Endothelial cell of umbilical vein (primary cell): Measurements from ENCODE around the gene KCNG2. TPM values are rescaled to one million over a fixed set of nuclear protein-coding genes. Genes with fewer than 3 reads are reported as not detected.

Experiments used
- BruUV-seq: library from RNA; stranded (reverse); fragments of 400-500 nt; replicated peaks from 2 replicates; lab custom pipeline; 2021; lab: Mats Ljungman, UMichigan
- CTCF ChIA-PET: fragments of 300-600, 350-600 bp; sonication (Branson Sonifier 250); formaldehyde crosslinking; loops from one replicate; lab custom pipeline; 2021; ENCODE audit warnings: antibody characterized with exemption, inconsistent platforms; lab: Charles Lee
- POLR2A ChIA-PET: fragments of 300-600, 350-600 bp; sonication (Branson Sonifier 250); formaldehyde crosslinking; loops from one replicate; lab custom pipeline; 2021; ENCODE audit warnings: antibody characterized with exemption, inconsistent platforms; lab: Charles Lee
- DNase-seq: peaks from one replicate; pipeline ENCODE4 v3.0.0-alpha.2; 2011; ENCODE audit warnings: low read depth, low spot score
- FAIRE-seq: peaks from 2 replicates; lab custom pipeline; 2011; peaks lifted over from hg19 to GRCh38; lab: Jason Lieb, UNC
- H2AFZ ChIP-seq: 2 replicates; pipeline ENCODE4 v1.6.0; 2012; ENCODE audit warnings: low read depth, low read length, control low read depth, inconsistent platforms
- H3K27ac ChIP-seq: 2 replicates; pipeline ENCODE4 v1.5.1; 2011; ENCODE audit warnings: low read depth, mild to moderate bottlenecking, control low read depth, low read length, moderate library complexity; ENCODE audit not compliant: insufficient read depth
- H3K27me3 ChIP-seq, 2 experiments: 2 replicates each; pipeline versions ENCODE4 v1.6.0 to v1.6.1; 2011; ENCODE audit warnings: low read length in 2 of 2, mixed read lengths in 1 of 2; ENCODE audit not compliant: control insufficient read depth in 2 of 2, insufficient read depth in 2 of 2
- H3K36me3 ChIP-seq, 2 experiments: 2 replicates in 1 of 2; 3 replicates in 1 of 2; pipeline ENCODE4 v1.5.1; 2011; ENCODE audit warnings: low read length in 2 of 2, mild to moderate bottlenecking in 1 of 2, moderate library complexity in 1 of 2; ENCODE audit not compliant: control insufficient read depth in 2 of 2, insufficient read depth in 2 of 2; ENCODE audit errors: extremely low read depth in 1 of 2
- H3K4me1 ChIP-seq: 3 replicates; pipeline ENCODE4 v1.5.1; 2011; ENCODE audit warnings: mild to moderate bottlenecking, low read length; ENCODE audit not compliant: control insufficient read depth, insufficient read depth; ENCODE audit errors: extremely low read depth
- H3K4me2 ChIP-seq: 2 replicates; pipeline ENCODE4 v1.6.1; 2011; ENCODE audit warnings: low read length, control low read depth, mixed read lengths; ENCODE audit not compliant: insufficient read depth
- H3K4me3 ChIP-seq, 3 experiments: fragments of 200-600 bp in 1 of 3; sonication (generic), shearing (Covaris generic) in 1 of 3; replicated peaks in 1 of 3; 2 replicates each; pipeline ENCODE4 v1.5.1; 2011 to 2016; ENCODE audit warnings: control low read depth in 3 of 3, low read length in 3 of 3, mild to moderate bottlenecking in 2 of 3, inconsistent platforms in 1 of 3, low read depth in 1 of 3, moderate library complexity in 1 of 3; ENCODE audit not compliant: insufficient read depth in 1 of 3
- H3K79me2 ChIP-seq: 2 replicates; pipeline ENCODE4 v1.6.0; 2012; ENCODE audit warnings: low read length, inconsistent platforms; ENCODE audit not compliant: control insufficient read depth, insufficient read depth
- H3K9ac ChIP-seq: replicated peaks from 2 replicates; pipeline ENCODE3; 2011; ENCODE audit warnings: low read length, control low read depth; ENCODE audit not compliant: insufficient read depth; ENCODE audit errors: extremely low read depth
- H3K9me1 ChIP-seq: replicated peaks from 3 replicates; pipeline ENCODE4 v1.6.0; 2011; ENCODE audit warnings: mild to moderate bottlenecking, low read length; ENCODE audit not compliant: control insufficient read depth, insufficient read depth; ENCODE audit errors: extremely low read depth
- H3K9me3 ChIP-seq: replicated peaks from 2 replicates; pipeline ENCODE4 v1.5.1; 2012; ENCODE audit warnings: low read length, inconsistent platforms; ENCODE audit not compliant: control insufficient read depth, insufficient read depth
- H4K20me1 ChIP-seq: replicated peaks from 2 replicates; pipeline ENCODE3; 2011; ENCODE audit warnings: mild to moderate bottlenecking, low read length; ENCODE audit not compliant: control insufficient read depth, insufficient read depth; ENCODE audit errors: extremely low read depth
- CTCF ChIP-seq, 2 donors: IDR thresholded peaks; 1 replicate in 1 of 2; 2 replicates in 1 of 2; pipeline ENCODE4 v1.5.1; 2011; ENCODE audit warnings: low read length in 2 of 2, mild to moderate bottlenecking in 2 of 2, moderate library complexity in 2 of 2, control low read depth in 1 of 2, inconsistent platforms in 1 of 2, low read depth in 1 of 2; ENCODE audit not compliant: insufficient read depth in 1 of 2; ENCODE audit errors: extremely low read depth in 1 of 2
- EZH2 ChIP-seq: IDR thresholded peaks from 2 replicates; pipeline ENCODE4 v1.6.1; 2012; ENCODE audit warnings: borderline replicate concordance, low read depth, mild to moderate bottlenecking, moderate library complexity, low read length, inconsistent platforms; ENCODE audit not compliant: severe bottlenecking
- FOS ChIP-seq: IDR thresholded peaks from 2 replicates; pipeline ENCODE4 v1.6.1; 2011; ENCODE audit warnings: mild to moderate bottlenecking, low read length, moderate library complexity, borderline replicate concordance; ENCODE audit not compliant: insufficient read depth
- GATA2 ChIP-seq: IDR thresholded peaks from 2 replicates; pipeline ENCODE4 v1.7.0; 2011; ENCODE audit warnings: low read depth, mild to moderate bottlenecking, moderate library complexity, mixed read lengths, low read length; ENCODE audit not compliant: insufficient read length, insufficient read depth
- JUN ChIP-seq: IDR thresholded peaks from 2 replicates; pipeline ENCODE4 v1.6.1; 2011; ENCODE audit warnings: borderline replicate concordance, low read depth; ENCODE audit not compliant: insufficient read length, insufficient read depth
- MAX ChIP-seq: IDR thresholded peaks from 2 replicates; pipeline ENCODE4 v1.6.1; 2011; ENCODE audit not compliant: insufficient read depth, insufficient read length
- MYC ChIP-seq: IDR thresholded peaks from one replicate; pipeline ENCODE4 v1.6.1; 2011; ENCODE audit warnings: mild to moderate bottlenecking, low read depth, low read length
- POLR2A ChIP-seq: IDR thresholded peaks from 2 replicates; pipeline ENCODE4 v1.6.1; 2012; ENCODE audit warnings: low read depth, mild to moderate bottlenecking, control low read depth, low read length
- POLR2AphosphoS5 ChIP-seq: IDR thresholded peaks from 2 replicates; pipeline ENCODE4 v1.6.1; 2012; ENCODE audit warnings: low read depth, mild to moderate bottlenecking, control low read depth, low read length, moderate library complexity; ENCODE audit not compliant: insufficient read depth
- dilution Hi-C: fragments of 300-500 bp; cut with MboI; formaldehyde crosslinking; loops from one replicate; pipeline ENCODE4 v1.15.0; 2019; ENCODE audit warnings: low sequenced_read_pairs; ENCODE audit not compliant: extremely low pct_ligation_motif_present
- intact Hi-C: fragments of 100-400 bp; cut with micrococcal nuclease; formaldehyde crosslinking; loops from one replicate; pipeline ENCODE4 v1.10.0; 2022
- polyA plus RNA-seq, 4 experiments: library from polyadenylated mRNA; depleted of rRNA in 3 of 4; stranded (reverse) in 3 of 4; unstranded in 1 of 4; fragments of >200 nt; gene quantifications; 2 replicates each; pipeline versions ENCODE4 v1.2.1 to v1.2.3, GENCODE V29; 2011 to 2012; ENCODE audit warnings: missing spikeins in 1 of 4
- total RNA-seq: library from RNA; stranded (reverse); gene quantifications from 2 replicates; pipeline ENCODE4 v1.2.3, GENCODE V29; 2021

The KCNG2 gene
- total and polyA plus RNA-seq, 2 donors (not counting 3 experiments of a cell fraction or from before 2014, with no cell fraction given), result not detected

- intact Hi-C loops, result no loop called here
- Histone ChIP-seq H3K4me2 (no peak overlapping the region), H3K27me3 (no peaks in the 10 kb centered on the region), H4K20me1 (no peaks in the 10 kb centered on the region), H2AFZ (no peak overlapping the region), H3K9me1 (no peaks in the 10 kb centered on the region), H3K27ac (no peak overlapping the region), H3K4me3 (no peak overlapping the region), H3K9me3 (no peaks in the 10 kb centered on the region), H3K36me3 (no peaks in the 10 kb centered on the region), H3K79me2 (no peaks in the 10 kb centered on the region), H3K9ac (no peak overlapping the region), H3K4me1 (no peaks in the 10 kb centered on the region)
- FAIRE-seq (no peak), DNase-seq (no peak)
- TF ChIP-seq MAX, result no peak
- no peak for TF ChIP-seq CTCF (IDR thresholded peaks at IDR 0.05; ENCODE audit: extremely low read depth in 1 of 2, insufficient read depth in 1 of 2, low read depth in 1 of 2, low read length in 2 of 2)
- no peak for TF ChIP-seq FOS
- TF ChIP-seq EZH2, result no peak
- no peak for TF ChIP-seq GATA2
- TF ChIP-seq MYC, result no peak
- no peak for TF ChIP-seq JUN
- no peak for TF ChIP-seq POLR2A
- no peak for TF ChIP-seq POLR2AphosphoS5
- dilution Hi-C loops, result no loop called here
- CTCF ChIA-PET, result no interaction called here
- BruUV-seq, result no TSS peak
- POLR2A ChIA-PET, result no interaction called here
Measured at GRCh38 chr18:79765491-79766245, 32.1 kb upstream of the KCNG2 start.
